ENCODE measurements around the gene NOS1AP.
"Not testable (repeated sequence)": the region's sequence is repeated elsewhere in the genome, so short reads cannot be mapped to it uniquely, and the experiment has no call there.

Gene NOS1AP

DNA sequence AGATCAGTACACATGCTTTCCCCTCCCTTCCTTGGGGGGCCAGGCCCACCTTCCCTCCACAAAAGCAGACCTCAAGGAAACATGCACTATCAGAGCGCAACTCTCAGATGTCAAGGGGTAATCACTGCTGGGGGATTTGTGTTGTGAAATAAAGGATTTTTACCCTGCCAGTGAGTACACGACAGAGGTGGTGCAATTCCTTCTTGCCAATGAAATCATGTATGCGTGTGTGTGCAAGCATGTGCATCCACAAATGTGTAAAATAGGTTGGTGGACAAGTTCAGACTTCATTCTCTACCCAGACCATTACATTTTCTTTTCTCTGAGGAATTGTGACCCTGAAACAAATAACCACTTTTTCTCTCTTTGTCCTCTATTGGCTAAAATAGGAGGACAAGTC, 9.8 kb upstream of the NOS1AP start:
- no peak for DNase-seq (ENCODE audit: low spot score)

DNA sequence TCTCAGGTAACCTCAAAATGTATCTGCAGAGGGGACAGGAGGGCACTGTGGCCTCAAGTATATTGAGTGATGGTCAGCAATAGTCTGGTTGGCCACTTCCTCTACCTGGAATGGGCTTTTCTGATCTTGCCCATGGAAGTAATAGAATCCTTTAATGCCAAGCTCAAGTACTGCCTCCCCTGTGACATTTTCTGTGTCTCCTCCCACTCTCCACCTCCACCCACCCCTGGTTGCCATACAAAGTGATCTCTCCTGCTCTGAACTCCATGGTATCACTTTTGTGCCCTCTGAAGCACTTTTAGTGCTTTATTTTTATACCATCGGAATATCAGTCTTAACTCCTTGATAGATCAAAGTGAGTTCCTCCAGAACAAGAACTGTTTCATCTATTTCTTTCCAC, 9.2 kb upstream of the NOS1AP start:
- no peak for DNase-seq (ENCODE audit: low spot score)

- DNase-seq (ENCODE audit: low spot score), result no peak
Observed at GRCh38 chr1:162062542-162063015, 6.9 kb upstream of the NOS1AP start.

GRCh38 chr1:162065016-162065415, 4.5 kb upstream of the NOS1AP start:
- DNase-seq (ENCODE audit: low spot score), result no peak

- DNase-seq (ENCODE audit: low spot score), result not testable (repeated sequence)
Observed at GRCh38 chr1:162066836-162067235, 2.7 kb upstream of the NOS1AP start.

DNA sequence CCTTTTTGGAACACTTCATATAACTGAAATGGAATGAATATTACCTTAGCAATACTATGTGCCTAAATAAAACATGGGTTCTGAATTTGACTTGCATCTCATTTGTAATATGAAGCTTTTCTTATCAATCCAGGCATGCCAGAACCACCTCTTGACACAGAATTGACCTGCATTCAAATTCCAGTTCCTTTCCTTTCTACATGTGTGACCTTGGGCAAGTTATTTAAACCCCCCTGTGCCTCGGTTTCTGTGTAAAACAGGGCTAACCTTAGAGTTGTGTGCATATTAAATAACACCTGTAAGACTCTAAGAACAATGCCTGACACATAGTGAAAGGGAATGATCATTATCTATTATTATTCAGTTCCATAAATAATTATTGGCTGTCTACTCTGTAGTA, 2.0 kb upstream of the NOS1AP start:
- no peak for DNase-seq (ENCODE audit: low spot score)

DNA sequence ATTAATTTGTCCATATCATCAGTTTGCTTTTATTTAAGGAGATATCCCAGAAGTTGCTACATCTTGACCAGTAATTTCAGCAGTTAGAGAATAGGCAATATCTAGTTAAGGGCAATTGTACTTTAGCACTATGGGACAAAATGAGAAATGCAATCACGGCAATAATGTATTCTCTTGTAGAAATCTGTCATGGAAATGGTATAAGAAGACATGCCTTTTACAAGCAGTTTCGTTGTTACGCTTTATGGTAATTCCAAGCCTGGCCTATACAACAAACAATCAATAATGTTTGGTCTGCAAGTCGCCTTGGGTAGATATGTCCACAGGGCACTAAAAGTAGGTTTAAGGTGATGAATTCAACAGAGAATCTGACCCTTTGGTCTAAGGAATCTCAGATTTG, 1.2 kb upstream of the NOS1AP start:
- DNase-seq (ENCODE audit: low spot score), result no peak

DNA sequence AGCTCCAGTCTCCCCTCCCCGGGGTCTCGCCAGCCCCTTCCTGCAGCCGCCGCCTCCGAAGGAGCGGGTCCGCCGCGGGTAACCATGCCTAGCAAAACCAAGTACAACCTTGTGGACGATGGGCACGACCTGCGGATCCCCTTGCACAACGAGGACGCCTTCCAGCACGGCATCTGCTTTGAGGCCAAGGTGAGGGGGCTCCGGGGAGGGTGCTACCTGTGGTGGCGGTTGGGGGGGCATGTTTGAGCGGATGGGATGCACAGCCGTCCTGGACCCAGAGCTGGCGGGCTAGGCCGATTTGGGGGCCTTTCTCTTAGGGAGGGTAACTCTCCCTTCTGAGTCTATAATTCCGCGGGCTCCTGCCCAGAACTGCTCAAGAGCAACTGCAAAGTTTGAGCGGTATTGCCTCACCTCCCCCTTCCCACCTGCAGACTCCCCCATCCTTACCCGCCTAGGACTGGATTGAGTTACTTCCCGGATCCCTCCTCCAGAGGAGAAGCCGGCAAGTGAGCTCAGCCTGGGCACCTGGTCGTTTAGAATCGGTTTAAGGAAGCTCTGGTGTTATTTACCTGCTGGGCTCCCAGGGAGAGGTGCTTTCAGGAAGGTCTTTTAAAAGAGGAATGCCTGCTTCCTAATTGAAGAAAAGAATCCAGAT, 730 bp downstream of the NOS1AP start:
- DNase-seq (ENCODE audit: low spot score), result peak; percentile 36

DNA sequence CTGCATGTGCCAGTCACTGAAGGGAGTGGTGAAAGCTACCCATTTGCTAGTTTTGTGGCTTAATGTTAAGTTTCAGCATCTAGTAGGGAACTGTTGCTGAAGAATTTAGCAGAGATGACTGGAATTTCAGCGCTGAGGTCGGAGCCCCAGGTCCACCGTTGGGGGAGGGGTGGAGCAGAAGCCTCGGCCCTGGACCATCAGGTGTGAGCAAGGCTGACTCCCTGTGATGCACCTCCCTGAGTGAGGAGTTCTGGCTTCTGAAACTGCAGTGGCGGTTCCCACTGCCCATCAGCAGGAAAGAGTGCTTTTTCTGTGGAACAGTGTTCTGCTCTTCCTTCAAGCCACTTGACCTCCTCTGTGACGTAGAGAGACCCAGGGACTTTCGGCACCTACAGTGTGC, 1.3 kb downstream of the NOS1AP start:
- DNase-seq (ENCODE audit: low spot score), result no peak

DNA sequence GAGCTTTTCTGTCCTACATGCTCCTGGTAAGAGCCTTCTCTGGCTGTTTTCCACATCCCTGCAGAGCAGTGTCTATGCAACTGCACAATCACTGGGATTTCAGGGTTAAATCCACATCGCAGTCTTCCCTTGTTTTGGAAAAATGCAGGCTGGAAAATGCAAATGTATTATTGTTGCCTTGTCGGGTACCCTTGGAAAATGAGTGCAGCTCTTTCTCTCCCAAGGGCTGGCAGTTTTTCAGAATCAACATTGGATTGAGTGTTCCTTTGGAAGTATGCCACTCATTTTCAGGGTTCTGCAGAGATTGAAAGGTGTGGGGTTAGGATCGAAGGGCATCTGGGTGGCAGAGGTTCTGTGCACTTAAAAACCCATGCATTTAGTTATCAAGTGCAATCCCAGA, 3.2 kb downstream of the NOS1AP start:
- DNase-seq (ENCODE audit: low spot score), result no peak

GRCh38 chr1:162074276-162075005, 5.0 kb downstream of the NOS1AP start:
- peak; percentile 82 for DNase-seq (ENCODE audit: low spot score)

DNA sequence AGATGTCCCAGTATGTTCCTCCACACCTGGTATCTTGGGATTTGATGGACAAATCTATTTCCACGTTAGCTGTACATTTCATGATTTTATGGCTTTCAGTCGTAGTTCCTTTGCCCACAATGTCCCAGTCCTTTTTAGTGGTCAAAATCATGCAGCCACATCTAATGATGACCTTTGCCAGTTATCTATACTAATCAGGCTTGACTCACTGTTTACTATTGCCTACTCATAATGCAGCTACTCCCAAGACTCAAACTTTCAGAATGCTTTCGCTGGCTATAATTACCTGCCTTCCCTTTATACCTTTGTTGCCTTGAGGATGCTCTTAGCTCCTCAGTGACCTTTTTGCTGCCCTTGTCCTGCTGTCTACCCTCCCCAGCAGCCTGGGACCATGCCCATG, 6.4 kb downstream of the NOS1AP start:
- peak; percentile 82 for DNase-seq (ENCODE audit: low spot score)

DNA sequence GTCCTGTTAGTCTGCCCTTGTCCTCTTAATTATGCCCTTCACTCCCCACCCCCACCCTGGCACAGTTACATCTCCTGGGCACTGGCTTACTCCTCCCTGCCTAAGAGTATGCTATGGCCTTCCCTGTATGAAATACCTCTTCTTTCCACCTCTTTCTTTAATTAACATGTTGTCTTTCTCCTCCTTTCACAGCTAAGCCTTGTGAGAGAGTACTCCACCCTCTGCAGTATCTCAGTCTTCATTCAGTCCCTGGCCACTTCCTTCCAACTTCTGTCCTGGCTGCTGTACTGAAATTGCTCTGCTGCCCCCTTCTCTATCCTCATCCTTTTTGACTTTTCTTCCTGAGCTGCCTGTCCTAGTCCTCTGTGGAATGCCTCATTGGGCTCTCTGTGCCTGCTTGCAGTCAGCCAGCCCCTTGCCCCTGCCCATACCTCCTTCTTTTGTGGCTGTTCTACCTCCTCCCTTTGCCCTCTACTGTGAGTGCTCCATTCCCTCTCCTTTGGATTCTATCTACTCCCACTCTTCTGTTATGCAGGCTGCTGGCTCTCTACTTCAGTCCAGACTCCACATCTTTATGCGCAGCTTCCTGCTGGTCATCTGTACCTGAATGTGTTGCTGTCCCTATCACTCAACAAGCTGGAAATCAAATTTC, 8.3 kb downstream of the NOS1AP start:
- no peak for DNase-seq (ENCODE audit: low spot score)

DNA sequence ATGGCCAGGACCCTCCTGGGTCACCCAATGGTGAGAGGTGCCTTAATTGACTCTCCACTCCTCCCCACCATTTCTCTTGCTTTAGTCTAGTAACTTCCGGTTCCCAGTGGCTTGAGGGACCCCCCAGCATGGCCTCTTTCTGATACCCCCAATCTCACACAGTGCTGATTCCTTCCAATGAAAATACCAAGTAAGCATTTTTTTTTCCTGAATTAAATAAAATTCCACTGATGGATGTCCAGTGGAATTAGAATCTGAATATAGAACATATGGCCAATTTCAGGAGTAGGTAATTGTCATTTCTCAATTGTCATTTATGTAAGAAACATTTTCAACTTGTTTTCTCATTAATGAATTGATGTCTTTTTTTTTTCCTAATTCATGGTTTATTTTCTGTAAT, 9.5 kb downstream of the NOS1AP start:
- DNase-seq (ENCODE audit: low spot score), result no peak

DNA sequence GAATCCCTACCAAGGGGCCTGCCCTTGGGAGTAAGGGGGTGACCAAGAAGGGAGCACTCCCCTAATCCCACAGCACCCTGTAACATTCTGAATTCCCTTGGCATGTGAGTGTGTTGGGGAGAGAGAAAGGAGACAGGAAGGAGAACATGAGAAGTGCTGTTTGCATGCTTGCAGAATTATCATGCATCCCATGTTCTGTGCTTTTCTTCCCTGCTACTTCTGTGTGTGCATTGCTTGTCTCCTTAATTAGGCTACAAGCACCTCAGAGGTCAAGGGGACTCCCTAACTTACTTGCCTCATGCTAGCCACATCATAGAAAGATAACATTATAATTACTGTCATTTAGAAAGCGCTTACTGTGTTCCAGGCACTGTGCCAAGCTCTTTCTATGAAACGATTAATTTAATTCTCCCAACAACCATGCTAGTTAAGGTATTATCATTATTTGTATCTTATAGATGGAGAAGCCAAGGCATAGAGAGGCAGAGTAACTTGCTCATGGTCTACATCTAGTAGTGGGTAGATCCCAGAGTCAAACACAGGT, 11.1 kb downstream of the NOS1AP start:
- no peak for DNase-seq (ENCODE audit: low spot score)

GRCh38 chr1:162081316-162081715, 11.8 kb downstream of the NOS1AP start:
- peak; percentile 16 for DNase-seq (ENCODE audit: low spot score)

- DNase-seq (ENCODE audit: low spot score), result not testable (repeated sequence)
Observed at GRCh38 chr1:162082080-162082479, 12.6 kb downstream of the NOS1AP start.

DNA sequence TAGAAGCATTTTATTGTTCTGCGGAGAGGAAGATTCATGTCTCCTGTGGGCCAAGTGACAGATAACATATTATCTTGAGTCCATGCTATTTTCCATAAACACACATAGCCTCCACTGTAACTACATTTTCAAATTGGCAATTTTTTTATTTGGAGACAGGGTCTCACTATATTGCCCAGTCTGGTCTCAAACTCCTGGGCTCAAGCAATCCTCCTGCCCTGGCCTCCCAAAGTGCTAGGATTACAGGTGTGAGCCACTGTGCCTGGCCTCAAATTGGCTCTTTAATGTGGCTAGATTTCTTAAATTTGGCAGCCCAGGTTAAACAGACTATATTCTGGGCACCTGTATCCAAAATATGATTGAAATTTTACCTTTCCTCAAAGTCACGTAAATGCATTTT, 13.8 kb downstream of the NOS1AP start:
- no peak for DNase-seq (ENCODE audit: low spot score)

DNA sequence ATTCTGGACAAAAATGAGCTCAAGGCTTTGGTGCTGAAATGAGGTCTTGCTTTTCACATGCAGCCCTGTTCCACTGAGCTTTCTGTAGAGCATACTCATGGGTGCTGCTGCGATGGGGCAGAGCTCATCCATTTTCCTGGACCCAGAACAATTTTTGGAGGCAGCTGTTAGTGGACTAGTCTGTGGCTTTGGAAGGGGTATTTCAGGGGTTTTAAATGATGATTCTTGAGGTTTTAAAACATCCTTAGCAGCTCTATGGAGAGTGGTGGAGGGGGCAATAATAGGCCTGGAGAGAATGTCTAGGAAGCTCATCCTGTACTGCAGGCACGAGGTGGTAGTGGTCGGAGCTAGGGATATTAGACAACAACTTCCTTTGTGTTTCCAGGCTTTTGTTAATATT, 16.5 kb downstream of the NOS1AP start:
- DNase-seq (ENCODE audit: low spot score), result no peak

DNA sequence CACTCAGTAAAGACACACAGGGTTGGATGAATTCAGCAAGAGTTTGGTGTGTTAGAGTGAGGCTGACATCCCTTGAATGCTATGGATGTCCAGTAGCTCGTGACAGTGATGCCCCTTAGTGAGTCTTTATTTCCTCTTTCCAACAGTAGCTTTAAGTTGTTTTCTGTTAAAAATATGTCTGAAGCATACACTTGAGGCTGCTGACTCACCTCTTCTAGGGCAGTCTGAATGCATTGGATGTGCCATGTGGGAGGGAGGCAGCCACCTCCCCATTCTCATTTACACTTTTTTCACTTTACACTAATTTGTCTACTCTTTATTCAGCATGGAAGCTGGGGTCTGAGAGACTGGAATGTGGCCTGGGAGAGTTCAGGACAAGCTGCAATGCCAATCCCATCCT, 17.6 kb downstream of the NOS1AP start:
- no peak for DNase-seq (ENCODE audit: low spot score)

DNA sequence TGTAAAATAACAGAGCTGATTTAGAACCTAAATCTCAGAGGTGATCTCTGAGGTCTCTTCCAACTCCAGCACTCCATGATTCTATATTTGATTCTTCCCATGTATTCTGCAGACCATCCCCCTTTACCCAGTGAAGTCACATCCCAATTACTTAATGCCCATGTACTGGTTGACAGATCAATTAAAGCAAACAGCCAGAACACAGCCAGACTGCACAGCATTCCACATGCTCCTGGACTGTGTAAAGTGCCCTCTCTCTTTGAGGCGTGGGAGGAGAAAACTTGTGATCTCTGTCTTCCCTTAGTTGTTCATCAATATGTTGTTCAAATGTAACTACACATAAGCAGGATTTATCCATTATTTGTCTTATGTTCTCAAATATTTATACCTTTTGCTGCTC, 18.1 kb downstream of the NOS1AP start:
- no peak for DNase-seq (ENCODE audit: low spot score)

DNA sequence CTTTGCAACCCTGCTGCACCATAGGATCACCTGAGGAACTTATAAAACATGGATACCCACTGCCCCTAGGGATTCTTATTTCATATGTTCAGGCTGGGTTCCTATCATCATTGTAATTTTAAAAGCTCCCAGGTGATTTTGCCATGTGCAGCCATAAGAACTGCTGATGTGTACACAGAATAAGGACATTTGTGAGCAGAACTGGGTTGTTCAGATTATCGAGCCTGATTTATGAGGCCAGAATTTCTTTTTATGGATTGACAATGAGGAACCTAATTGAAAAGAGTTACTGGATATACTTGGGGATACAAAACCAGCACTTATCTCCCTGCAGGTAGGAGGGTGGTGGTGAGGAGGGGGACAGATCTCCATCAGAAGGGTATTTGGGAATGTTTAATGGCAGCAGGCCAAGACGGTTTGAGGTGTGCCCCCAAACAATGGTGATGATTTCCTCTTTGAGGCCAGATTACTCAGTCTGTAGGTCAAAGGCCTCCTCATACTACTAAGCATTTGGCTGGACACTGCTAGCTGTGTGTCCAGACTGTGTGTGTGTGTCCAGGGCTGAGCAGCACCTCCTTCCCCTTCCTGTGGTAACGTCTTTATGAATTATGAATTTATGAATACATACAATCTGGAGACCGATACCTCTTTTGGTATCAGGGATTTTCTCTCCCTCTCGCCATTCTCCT, 18.9 kb downstream of the NOS1AP start:
- DNase-seq (ENCODE audit: low spot score), result no peak
